Stimulated activated CD8-positive, alpha-beta memory T cell treated with anti-CD3 and anti-CD28 coated beads, Interleukin-4, amount 100 ng/mL, for 48 hours (primary cell): ENCODE data around the gene NIM1K.
"Not testable (repeated sequence)": the region's sequence is repeated elsewhere in the genome, so short reads cannot be mapped to it uniquely, and the experiment has no call there.

Experiments
- DNase-seq: peaks from one replicate; pipeline ENCODE4 v3.0.0-alpha.2; 2020

NIM1K gene

DNA sequence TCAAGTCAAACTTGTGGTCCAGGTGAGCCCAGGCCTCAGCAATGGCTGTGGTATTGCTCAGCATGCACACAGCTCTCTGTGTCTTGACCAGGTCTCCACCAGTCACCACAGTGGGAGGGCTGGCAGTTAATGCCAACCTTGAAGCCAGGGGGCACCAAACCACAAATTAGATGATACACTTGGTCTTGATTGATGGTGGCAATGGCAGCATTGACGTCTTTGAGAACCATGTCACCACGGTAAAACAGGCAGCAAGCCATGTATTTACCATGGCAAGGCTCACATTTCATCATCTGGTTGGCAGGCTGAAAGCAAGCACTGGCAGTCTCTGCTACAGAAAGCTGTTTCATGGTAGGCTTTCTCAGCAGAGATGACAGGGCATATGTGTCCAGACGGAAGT is 40.0 kb downstream of the NIM1K start:
- DNase-seq: peak; percentile 34

DNA sequence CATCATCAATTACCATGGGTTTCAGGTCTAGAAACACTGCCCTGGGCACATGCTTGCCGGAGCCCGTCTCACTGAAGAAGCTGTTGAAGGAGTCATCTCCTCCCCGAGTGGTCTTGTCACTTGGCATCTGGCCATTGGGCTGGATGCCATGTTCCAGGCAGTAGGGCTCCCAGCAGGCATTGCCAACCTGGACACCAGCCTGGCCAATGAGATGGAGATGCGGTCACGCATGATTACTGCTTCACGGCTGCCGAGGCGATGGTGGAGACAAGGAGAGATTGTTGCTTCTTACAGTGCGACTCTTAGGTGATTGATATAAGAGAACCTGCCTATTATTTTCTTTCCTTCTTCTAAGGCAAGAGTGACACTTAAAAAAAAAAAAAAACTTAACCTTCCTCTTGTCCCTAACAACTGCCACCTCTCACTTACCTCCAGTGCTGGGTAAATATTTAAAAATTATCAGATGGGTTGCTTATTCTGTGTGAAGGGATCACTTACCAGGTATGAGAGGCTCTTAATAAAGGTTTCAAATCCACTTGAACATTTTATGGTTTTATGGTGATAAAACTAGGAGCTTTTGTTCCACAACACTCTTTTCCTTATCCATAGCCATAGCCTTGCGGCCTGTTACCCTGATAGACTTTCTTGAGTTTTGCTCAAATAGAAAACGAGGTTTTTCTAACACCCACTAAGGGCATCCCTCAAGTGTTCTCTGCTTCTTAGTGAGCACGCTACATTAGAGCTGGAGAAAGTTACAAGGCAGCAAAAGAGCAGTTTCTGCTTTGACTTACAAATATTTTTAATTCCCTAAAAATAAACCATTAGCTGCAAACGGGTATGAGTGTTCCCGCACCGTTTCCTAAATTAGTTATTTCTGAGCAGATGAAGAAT is 41.2 kb downstream of the NIM1K start:
- no peak for DNase-seq

DNA sequence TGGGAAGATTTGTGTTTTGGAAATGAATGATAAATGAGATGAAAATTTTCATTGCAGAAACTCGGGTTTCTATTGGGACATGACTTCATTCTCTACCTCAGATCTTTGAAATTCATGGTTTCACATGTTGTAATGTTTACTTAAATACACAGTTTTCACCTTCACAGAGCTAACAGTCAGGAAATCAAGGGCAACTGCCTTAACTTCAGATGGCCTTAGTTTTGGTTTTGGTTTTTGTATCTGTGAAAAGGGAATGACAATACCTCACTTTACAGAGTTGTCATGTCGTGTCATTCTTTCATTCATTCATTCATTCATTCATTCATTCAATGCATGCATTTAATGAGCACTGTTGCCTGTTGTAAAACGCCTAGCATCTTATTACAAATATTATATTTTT is 41.9 kb downstream of the NIM1K start:
- no peak for DNase-seq

DNA sequence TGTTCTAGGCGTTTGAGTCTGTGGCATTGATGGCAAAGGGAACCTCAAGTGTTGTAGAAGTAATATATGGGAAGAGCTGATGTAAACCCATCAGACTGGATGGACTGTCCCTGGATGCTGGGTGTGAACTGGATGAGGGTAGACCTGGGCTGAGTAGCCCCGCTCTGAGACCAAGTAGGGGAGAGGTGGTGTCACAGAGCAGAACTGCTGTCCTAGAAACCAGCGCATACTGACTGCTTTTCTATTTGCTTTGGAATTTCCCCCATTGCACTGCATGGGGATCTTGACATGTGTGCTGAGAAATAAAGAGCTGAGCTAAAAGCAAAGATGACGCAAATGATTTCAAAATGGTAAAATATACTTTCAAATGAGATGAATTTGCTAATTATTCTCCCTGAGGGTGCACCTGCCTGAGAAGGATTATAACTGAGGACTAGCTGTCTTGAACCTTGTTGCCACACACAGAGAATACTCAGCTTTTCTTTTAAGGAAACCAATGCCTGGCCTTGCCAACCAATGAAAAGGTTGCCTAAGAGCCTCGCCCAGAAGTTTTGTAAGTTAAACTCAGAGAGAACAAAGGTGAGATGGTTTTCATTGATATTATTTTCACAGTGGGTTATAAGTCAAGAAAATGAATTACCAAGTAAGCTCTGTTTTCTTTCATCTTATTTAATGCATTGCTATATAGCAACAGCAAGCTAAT is 44.8 kb downstream of the NIM1K start:
- DNase-seq: no peak

DNA sequence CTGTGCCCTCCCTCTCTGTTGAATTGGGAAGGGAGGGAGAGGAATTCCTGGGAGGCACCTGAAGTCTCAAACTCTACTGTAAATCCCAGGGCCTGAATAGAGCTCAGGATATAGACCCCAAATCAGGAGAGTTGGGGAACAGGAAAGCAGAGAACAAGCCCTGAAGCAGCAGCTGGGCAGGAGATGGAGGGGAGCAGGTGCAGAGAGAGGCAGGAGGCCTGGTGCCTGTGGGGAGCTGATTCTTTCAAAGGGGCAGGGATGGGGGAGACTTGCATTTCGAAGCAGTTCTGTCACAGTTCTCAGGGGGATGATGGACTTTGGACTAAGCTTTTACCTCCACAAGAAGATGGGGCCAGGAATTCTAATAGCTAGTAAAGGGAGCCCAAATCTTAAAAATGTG is 50.2 kb downstream of the NIM1K start:
- no peak for DNase-seq

DNA sequence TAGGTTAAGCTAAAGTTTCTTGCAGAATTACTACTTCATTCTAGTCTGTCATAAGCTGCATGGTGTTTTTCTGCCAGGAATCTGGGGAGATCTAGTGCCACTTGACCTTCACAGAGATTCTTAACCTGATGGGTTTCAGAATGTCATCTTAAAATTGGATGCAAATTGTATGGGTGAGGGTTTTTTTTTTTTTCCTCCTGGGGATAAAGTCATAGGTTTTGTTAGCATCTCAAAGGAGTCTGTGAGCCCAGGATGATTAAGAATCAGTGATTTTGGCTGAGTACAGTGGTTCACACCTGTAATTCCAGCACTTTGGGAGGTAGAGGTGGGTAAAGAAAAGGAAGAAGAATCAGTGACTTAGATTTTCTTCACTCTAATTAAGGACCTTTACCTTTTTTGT is 51.2 kb downstream of the NIM1K start:
- DNase-seq: no peak

DNA sequence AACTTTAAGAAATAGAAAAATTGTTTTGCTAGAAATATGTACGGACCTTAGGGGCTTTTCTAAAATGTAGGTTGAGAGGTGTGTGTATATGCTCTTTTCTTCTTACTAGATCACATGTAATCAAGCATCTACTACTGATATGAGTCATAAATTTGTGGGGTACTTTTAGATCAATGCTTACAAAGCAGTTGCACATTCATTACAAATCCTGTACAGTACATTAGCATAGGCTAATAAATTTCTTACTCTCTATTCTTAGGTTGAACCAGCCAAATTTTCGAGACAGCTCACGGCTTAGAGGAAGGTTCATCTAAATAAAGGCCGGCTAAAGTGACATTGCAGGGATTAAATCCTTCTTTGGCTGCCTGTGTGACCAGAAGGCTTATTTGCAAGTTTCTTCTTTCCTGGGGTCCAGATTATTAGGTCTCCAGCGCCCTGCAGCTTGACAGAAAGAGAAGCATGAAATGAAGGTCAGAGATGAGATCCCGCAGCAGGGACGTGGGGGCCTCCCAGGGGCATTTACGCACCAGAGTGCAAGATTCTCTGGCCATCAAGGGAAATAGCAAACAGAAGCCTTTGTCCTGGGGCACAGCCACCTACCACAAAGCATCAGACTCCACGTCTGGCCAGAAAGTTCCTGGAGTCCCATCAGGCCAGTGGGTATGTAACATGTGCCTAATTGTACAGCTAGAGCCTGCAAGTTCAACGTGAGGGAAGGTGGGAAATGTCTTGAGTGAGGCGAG is 53.0 kb downstream of the NIM1K start:
- DNase-seq: no peak

DNA sequence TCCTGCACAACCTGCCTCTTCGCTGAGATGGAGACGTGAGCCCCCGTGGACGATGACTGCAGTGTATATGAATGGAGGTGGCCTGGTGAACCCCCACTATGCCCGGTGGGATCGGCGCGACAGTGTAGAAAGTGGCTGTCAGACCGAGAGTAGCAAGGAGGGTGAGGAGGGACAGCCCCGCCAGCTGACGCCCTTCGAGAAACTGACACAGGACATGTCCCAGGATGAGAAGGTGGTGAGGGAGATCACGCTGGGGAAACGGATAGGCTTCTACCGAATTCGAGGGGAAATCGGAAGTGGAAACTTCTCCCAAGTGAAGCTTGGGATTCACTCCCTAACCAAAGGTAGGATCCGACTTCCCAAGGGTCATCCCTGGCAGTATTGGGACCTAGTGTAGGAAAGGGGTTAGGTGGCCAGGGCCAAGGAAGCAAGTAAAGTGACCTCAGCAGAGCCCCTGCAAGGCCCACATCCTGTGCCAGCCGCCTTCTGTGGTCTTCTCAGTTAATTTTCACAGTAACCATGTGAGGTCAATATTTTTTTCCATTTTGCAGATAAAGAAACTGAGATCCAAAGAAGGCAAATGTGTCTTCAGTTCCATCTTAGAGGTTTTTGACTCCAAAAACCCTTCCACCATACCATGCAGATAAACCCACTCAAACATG is 53.8 kb downstream of the NIM1K start:
- no peak for DNase-seq

DNA sequence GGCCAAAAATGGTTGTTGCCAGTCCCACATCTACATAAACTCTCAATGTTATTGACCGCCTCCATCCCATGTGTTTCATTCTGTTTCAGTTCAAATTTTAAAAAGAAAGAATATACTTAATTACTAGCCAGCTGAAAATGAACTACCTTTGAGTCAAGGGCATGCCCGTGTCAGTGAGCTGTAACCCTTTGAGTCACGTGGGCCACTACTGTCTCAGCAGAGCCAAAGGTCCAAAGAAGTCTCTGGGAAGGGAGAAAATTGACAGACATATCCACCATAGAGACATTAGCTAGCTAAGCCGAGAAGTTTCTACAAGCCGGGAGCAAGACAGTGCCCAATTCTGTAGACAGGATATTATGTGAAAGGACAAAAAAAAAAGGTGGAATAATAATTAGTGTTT is 59.7 kb downstream of the NIM1K start:
- DNase-seq: no peak

DNA sequence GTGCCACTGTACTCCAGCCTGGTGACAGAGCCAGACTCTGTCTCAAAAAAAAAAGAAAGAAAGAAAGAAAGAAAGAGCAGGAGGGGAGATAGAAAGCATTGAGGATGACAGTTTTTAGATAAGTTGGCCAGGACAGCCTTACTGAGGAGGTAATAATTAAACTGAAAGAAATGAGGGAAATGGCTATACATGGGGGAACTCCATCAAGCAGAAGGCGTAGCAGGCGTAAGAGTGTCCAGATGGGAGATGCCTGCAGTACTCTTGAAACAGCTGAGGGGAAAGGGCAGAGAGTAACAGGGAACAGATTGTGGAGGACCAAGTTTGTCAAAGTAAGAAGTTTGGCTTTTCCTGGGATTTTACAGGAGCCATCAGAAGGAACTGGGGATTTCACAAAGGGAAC is 63.7 kb downstream of the NIM1K start:
- DNase-seq: no peak

DNA sequence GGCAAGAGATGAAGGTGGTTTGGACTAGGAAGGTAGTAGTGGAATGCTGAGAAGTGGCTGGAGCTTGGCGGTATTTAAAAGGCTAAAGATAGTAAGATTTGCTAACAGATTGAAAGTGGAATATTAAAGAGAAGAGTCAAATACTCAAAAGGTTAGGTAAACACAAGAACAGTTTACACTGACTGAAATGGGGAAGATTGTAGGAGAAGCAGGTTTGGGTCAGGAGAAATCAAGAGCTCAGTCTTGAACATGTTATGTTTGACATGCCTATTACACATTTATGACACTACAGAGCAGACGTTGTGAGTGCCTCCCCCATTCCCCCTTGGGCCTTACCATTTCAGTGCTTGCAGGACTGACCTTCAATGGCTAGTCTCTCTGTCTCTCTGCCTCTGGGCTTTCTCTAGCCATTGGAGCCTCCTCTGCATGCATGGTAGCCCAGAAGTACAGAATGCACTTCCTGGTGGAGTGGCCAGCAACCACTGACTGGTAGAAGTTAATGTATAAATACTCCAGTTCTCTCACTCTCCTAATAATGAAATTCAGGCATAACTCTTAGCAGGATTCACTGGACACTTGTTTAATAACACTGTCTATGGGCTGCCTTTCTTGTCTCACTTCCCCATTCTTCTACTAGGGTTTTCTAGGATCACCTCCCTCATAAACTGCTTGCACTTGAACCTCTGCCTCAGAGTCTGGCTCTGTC is 64.4 kb downstream of the NIM1K start:
- DNase-seq: no peak

DNA sequence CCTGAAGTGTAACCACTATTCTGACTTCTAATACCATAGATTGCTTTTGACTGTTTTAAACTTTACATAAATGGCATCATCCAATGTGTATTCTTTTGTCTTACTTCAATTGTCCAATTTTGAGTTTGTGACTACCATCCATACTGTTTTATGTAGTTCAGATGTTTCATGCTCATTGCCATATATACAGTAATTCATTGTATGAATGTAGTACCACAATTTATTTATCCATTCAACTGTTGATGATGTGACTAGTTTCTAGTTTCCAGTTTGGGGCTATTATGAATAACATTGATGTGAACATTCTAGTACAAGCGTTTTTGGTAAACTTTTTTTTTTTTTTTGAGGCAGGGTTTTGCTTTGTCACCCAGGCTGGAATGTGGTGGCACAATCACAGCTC is 66.1 kb downstream of the NIM1K start:
- no peak for DNase-seq

DNA sequence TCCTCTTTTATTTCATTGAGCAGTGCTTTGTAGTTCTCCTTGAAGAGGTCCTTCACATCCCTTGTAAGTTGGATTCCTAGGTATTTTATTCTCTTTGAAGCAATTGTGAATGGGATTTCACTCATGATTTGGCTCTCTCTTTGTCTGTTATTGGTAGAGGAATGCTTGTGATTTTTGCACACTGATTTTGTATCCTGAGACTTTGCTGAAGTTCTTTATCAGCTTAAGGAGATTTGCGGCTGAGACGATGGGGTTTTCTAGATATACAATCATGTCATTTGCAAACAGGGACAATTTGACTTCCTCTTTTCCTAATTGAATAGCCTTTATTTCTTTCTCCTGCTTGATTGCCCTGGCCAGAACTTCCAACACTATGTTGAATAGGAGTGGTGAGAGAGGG is 70.2 kb downstream of the NIM1K start:
- DNase-seq: not testable (repeated sequence)

DNA sequence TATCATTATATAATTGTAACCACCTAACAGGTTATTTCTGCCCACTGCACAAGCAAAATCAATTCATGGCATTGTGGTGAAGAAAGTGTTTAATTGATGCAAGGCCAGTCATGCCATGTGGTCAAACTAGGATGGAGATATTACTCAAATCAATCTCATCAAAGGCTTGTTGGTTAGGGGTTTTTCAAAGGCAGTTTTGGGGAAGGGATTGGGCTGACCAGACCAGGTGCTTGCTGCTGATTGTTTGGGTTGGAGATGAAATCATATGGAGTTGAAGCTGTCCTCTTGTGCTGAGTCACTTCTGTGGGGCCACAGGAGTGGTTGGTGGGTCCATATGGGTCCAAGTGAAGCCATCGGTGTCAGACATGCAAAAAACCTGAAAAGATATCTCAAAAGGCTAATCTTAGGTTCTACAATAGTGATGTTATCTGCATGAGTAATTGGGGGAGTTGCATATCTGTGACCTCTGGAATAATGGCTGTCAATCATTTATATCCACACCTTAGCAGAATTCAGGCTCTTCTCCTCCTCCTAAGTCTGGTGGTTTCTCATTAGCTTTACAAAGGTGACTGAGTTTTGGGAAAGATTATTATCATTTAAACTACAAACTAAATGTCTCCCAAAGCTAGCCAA is 76.3 kb downstream of the NIM1K start:
- DNase-seq: no peak

DNA sequence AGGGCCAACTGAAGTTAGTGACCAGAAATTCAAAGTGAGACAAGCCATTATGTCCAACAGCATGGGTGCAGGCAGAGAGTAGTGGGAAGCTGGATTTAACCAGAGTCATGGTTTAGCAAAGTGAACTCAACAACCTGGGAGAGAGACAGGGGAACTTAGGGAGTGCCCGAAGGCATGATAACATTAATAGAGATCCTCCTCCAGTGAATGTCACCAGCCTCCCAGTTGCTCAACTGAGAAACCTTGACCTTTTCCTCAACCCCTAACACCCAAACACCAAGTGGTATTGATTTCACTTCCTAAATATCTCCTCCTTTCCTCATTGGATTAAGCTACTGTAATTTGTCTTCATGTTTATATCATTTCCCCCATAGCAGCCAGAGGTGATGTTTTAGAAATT is 78.6 kb downstream of the NIM1K start:
- DNase-seq: no peak

DNA sequence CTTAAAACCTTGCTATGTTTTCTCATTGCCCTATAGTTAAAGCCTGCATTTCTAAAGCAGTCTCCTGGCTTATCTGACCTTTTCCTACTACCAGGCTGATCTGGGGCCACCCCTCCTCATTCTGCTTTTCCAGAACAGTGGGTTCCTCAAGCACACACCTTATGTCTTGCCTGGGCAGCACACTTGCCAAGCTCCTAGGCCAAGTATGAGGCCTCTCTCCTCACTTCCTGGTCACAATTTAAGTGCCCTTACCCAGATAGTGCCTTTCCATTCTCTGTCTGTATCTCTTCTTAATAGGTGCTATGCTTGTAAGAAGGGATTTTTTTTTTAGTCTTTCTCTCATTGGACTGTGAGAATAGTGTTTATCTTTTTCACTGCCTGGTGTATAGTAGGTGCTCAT is 81.5 kb downstream of the NIM1K start:
- no peak for DNase-seq

DNA sequence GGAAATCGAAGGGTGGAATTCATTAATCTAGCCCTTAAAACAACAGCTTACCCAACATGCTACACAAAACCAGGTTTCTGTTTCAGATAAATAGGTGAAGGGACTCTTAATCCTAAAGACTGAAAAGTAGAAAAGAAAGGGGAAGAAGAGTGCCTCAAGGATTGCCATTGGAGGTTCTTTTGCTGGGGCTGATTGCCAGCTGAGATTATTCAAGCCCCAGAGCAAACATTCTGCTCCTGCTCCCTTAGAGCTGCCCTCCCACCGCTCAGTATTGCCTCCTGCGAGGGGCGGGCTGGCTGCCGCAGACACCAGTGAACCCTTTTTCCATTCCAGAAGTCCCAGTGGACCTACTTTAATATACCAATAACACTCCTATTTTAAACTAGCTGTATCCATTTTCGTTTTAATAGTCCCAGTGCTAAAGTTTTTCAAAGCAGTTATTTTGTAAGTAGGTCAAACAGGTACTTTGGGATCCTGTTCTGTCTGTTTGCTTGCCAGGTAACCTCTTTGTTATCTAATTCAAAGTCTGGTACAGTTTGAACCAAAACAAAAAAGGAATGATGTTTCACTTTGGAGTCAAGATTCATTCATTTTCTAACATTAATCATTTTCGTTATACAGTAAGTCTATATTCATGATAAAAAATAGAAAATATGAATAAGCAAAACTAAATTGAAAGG is 82.5 kb downstream of the NIM1K start:
- no peak for DNase-seq

DNA sequence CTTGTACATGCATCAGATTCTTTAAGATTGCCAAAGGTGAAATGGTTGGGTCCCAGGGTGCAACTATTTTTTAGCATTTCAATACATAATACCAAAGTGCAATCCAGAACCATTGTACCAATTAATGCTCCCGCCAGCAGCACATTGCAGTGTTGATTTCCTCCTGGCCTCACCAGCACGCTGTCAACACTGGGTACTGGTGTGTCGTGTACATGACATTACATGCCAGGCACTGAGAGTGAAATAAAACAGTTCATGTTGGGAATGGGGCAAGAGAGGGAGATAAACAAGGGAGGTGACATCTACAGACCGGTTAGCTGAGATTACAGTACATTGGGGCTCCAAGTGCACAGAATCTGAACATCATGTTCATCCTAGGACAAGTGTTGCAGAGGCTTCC is 83.4 kb downstream of the NIM1K start:
- no peak for DNase-seq

DNA sequence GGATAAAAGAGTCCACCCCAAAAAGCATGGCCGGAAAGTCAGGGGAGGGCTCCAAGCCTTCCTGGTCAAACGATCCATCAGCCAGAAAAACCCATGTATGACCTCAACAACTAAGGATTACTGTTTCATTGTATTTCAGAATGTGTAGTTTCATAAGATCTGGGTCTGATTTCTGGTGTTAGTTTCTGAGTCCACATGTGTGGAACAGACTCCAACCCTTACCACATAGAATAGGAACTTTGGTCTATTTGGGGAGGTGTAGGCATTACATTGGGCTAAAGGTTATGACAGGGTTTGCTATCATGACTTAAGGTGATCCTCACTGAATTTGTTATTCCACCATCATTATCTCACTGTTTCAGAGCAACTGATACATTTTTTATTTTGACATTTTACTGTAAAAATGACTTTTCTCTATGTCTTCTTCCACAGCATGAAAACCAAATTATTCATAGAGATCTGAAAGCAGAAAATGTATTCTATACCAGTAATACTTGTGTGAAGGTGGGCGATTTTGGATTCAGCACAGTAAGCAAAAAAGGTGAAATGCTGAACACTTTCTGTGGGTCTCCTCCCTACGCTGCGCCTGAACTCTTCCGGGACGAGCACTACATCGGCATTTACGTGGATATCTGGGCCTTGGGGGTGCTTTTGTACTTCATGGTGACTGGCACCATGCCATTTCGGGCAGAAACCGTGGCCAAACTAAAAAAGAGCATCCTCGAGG is 87.7 kb downstream of the NIM1K start:
- DNase-seq: no peak

DNA sequence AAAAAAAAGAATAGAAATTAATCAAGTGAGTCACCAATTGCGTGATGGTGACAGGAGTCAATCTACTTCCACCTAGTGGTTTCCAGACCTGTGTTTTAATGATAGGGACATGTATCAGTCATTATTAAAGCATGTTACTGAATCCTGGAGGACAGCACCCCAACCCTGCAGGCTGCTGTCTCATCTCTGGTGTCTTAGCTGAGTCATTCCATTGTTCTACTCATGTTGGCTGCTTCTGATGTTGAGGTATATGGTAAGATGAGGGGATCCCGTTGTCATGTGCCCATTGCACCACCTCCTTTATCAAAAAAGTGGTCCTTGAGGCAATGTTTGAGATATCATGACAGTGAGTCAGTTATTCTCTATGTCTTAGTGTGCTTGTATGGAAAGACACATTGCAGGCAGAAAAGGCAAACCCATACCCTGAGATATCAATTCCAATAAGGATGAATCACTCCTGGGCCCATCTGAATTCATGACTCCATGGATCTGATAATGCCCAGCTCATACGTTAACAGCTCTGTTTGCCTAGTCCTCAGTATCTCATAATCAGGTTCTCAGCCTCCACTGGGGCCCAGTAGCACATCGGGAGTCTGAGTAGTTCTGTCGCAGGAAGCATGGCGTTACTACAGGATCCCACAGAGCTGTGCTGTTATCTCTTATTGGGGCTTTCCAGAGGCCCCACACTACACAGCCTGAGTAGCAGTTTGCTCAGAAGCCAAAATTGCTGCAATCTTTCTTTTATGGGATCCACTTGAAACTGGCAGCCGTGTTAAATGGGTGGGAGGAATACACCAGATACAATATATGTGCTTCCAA is 90.0 kb downstream of the NIM1K start:
- peak; percentile 39 for DNase-seq
